AG20443 (cell line): ENCODE results near the gene RABGEF1.

Source experiments
- DNase-seq: peaks from one replicate; pipeline ENCODE4 v3.0.0; 2012; ENCODE audit warnings: low spot score, mixed read lengths

Gene RABGEF1

DNA sequence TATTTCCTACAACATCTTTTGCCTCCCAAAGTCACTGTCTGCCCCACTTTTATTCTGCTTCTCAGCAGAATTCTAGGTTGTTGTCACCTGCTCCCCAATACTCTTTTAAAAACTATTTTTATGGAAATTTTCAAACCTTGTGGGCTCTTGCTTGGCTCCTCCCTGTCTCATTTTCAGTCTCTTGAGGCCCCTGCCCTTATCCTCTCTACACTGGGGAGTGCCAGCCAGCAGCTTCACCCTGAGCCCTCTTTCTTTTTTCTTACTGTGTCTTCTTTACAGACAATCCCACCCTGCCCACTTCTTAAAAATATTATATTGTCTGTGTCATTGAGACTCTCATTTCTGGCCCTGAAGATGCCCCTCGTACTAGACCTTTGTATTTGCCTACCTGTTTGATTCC lies 118.8 kb downstream of the RABGEF1 start:
- DNase-seq = no peak

DNA sequence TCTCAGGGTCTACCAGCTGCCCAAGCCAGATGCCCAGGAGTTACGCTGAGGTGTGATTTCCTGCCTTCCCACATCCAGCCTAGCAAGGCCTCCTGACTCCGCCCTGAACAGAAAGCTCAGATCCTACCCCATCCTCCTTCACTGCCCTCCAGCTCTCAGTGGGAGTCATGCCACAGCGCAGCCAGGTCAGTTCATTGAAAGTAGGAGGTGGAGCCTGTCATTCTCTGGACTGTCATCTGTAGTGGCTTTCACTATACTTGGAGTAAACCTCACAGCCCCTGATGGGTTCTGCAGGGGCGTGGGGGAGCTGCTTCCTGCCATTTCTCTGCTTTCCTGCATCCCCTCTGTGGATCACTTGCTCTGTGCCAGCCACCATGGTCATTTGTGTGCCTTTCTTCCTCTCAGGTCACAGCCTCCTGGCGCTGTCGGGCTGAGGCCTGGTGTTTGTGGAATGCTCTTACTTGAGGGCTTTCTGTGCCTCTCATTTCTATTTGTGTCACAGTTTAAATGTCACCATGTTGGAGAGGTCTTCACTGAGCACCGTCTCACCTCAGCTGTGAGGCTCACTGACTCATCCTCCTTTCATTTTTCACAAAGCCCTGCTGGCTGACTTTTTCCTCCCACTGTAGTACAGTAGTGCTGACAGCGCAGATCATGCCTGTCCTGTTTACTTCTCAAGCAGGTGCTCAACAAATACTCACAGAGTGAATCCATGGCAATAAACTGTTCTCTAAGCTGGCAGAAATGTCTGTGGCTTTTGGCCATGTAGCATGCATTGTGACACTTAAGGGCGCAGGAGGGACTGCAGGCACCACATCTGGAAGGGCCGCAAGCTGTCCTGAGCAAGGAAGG lies 119.5 kb downstream of the RABGEF1 start:
- no peak for DNase-seq

DNA sequence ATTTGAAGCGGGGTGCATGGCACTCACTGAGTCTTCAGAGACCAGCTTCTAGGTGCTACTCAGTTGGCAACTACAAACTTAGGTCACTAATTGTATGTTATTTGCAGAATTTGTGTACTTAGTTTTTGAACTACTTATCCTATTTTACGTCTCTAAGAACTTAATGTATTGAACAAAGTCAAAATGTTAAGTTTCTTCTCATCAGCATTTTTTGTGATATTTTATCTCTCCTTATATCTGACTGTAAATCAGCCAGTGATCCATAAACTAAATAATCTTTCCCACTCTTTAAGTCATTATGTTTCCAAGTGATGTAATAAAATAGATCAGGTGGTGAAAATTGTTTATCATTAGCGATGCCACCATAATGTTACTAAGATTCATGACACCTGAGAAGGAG lies 120.2 kb downstream of the RABGEF1 start:
- no peak for DNase-seq
